Measurements from ENCODE around the gene FTO.

The FTO gene

DNA sequence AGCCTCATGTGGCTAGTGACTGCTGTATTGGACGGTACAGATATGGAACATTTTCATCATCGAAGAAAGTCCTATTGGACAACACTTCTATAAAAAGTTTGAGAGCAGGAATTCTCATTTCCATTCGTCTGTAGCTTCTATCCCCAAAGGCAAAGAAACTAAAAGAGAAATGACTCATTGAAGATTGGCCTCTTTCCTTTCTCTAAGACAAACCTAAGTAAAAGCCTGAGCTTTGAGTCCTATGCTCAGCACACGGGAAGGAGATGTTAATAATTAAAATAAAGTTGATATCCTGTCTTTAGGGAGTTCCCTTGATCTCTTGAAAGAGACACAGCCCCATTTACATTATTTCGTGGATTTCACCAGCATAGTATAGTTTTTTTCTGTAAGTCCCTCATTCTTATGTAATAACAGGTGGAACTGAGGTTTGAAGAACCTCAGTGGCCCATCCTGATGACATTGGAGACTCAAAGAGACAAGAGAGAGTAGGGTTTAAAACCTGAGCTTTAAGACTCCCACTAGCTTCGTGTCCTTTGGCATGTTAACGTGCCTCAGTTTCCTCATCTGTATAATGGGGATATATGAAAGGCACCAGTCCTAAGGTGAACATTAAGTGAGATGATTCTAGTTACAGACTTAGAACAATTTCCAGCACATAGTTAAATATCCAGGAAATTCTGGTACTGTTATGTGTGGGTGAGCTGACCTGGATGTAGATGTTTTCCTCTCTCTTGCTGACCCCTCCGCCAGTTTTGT is 408.7 kb downstream of the FTO start:
- no peak overlapping the region for H3K27ac ChIP-seq
- no peaks in the 10 kb centered on the region for H3K4me1 ChIP-seq (ENCODE audit: control insufficient read depth in 1 of 2, insufficient read depth in 1 of 2, low read depth in 1 of 2, low read length in 1 of 2)
- H3K27me3 ChIP-seq, result no peaks in the 10 kb centered on the region
- no peak overlapping the region for H3K4me3 ChIP-seq (ENCODE audit: low read depth in 1 of 2, low read length in 1 of 2)
- H3K9me3 ChIP-seq, result no peaks in the 10 kb centered on the region
- H3K36me3 ChIP-seq, result no peaks in the 10 kb centered on the region
- TF ChIP-seq, protein P1, sequence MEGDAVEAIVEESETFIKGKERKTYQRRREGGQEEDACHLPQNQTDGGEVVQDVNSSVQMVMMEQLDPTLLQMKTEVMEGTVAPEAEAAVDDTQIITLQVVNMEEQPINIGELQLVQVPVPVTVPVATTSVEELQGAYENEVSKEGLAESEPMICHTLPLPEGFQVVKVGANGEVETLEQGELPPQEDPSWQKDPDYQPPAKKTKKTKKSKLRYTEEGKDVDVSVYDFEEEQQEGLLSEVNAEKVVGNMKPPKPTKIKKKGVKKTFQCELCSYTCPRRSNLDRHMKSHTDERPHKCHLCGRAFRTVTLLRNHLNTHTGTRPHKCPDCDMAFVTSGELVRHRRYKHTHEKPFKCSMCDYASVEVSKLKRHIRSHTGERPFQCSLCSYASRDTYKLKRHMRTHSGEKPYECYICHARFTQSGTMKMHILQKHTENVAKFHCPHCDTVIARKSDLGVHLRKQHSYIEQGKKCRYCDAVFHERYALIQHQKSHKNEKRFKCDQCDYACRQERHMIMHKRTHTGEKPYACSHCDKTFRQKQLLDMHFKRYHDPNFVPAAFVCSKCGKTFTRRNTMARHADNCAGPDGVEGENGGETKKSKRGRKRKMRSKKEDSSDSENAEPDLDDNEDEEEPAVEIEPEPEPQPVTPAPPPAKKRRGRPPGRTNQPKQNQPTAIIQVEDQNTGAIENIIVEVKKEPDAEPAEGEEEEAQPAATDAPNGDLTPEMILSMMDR (IDR thresholded peaks at IDR 0.05), result no peak

DNA sequence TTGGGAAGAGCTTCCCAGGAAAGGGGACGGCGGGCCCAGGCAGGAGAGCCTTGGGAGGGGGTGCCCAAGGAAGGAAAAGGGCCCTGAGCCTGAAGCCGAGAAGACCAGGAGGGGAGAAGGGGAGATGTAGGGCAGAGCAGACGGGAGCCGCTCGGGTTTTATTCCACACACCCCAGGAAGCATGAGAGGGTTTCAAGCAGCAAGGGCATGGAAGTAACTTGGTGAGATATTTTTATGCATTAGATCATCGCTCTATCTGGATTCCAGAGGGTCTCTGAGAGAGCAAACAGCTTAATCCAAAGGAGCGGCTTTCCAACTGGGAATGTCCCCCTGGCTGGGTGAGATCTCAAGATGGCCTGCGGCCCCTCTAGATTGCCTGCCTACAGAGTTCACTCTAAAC is 411.6 kb downstream of the FTO start:
- no peaks in the 10 kb centered on the region for H3K36me3 ChIP-seq
- no peak overlapping the region for H3K4me3 ChIP-seq (ENCODE audit: low read depth in 1 of 2, low read length in 1 of 2)
- TF ChIP-seq, protein P1 (IDR thresholded peaks at IDR 0.05), result no peak
- no peak overlapping the region for H3K27ac ChIP-seq
- H3K27me3 ChIP-seq, result no peaks in the 10 kb centered on the region
- no peaks in the 10 kb centered on the region for H3K4me1 ChIP-seq (ENCODE audit: control insufficient read depth in 1 of 2, insufficient read depth in 1 of 2, low read depth in 1 of 2, low read length in 1 of 2)
- H3K9me3 ChIP-seq, result no peaks in the 10 kb centered on the region

DNA sequence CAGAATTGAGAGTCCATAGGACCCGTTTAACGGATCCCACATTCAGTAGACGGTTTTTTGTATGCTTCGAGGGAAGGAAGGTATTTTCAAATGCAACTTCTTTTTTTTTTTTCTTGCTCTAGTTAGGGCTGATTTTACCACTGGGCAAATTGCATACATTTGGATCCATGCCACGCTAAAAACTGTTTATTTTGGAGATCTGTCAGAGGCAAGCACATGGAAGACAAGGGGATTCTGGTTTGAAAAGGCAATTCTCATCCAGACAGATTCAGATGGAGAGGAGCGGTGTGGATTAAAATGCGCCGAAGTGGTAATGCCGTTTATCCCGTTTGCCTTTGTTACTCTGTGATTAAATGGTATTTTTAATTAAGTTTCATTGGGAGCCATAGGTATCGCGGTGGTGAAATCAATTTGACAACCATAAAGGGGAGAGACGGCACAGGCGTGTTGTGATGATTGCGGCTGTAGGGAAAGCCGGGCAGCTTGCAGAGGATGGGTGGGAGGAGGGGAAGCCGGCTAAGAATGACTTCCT is 412.2 kb downstream of the FTO start:
- Histone ChIP-seq H3K4me1 (ENCODE audit: control insufficient read depth in 1 of 2, insufficient read depth in 1 of 2, low read depth in 1 of 2, low read length in 1 of 2) (no peaks in the 10 kb centered on the region), H3K9me3 (no peaks in the 10 kb centered on the region), H3K27me3 (no peaks in the 10 kb centered on the region), H3K27ac (no peak overlapping the region), H3K4me3 (ENCODE audit: low read depth in 1 of 2, low read length in 1 of 2) (no peak overlapping the region), H3K36me3 (no peaks in the 10 kb centered on the region)
- TF ChIP-seq, protein P1 (IDR thresholded peaks at IDR 0.05), result no peak

DNA sequence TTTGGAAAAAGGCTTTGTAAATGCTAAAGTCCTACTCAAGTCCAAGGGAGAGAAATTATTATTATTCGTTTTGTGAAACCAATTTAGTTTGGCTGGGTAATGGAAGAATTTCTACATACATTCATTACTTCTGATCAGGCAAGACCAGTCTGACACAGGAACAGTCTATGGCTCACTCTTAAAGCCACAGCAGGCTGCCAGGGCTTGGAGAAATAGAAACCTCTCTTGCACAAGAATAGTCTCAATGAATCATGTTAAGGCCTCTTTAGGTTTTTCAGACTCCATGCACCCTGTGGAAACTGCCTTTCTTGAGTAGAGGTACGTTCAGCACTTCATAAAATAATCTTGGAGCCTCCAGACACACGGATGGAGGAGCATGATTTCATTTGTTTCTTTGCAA is 414.9 kb downstream of the FTO start:
- no peaks in the 10 kb centered on the region for H3K27me3 ChIP-seq
- TF ChIP-seq, protein P1 (IDR thresholded peaks at IDR 0.05), result no peak
- H3K4me1 ChIP-seq (ENCODE audit: control insufficient read depth in 1 of 2, insufficient read depth in 1 of 2, low read depth in 1 of 2, low read length in 1 of 2), result peaks cover 0 to 5% of the 10 kb centered on the region in 2 experiments
- H3K9me3 ChIP-seq, result no peaks in the 10 kb centered on the region
- H3K27ac ChIP-seq, result no peak overlapping the region
- H3K4me3 ChIP-seq (ENCODE audit: low read depth in 1 of 2, low read length in 1 of 2), result no peak overlapping the region
- no peaks in the 10 kb centered on the region for H3K36me3 ChIP-seq

DNA sequence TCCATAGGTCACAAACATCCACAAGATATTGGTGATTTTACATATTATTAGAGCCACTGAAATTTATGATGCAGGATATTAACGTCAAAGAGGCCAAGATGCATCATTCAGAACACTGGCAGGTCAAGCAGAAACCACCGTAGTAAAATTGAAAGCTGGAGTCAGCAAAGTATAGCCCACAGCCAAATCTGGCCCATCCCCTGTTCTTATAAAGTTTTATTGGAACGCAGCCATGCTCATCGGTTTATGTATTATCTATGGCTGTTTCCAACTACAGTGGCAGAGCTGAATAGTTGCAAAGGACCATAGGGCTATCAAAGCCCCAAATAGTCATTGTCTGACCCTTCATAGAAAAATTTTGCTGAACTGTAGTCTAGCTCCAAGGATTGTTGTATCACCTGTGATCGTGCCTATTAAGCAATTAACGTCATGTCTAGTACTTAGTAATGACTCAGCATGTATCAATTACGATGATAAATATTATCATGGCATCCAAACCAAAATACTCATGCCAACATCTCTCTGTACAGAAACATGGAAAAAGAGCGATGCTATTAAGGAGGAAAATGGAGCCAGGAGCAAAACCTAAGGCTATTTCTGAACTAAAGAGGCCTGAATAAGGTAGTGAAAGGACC is 417.0 kb downstream of the FTO start:
- H3K4me3 ChIP-seq (ENCODE audit: low read depth in 1 of 2, low read length in 1 of 2), result no peak overlapping the region
- H3K9me3 ChIP-seq, result no peaks in the 10 kb centered on the region
- H3K4me1 ChIP-seq (ENCODE audit: control insufficient read depth in 1 of 2, insufficient read depth in 1 of 2, low read depth in 1 of 2, low read length in 1 of 2), result peaks cover 17 to 23% of the 10 kb centered on the region in 2 experiments
- H3K27me3 ChIP-seq, result no peaks in the 10 kb centered on the region
- no peaks in the 10 kb centered on the region for H3K36me3 ChIP-seq
- H3K27ac ChIP-seq, result no peak overlapping the region
- TF ChIP-seq, protein P1 (IDR thresholded peaks at IDR 0.05), result no peak

All from neutrophil (primary cell).